Measurements from ENCODE around the gene GPX4.

The GPX4 gene

GRCh38 chr19:1084024-1084868 lies 19.5 kb upstream of the GPX4 start:
- peak; percentile 32 for DNase-seq

- DNase-seq, result no peak
Observed at GRCh38 chr19:1085053-1085658, 18.6 kb upstream of the GPX4 start.

DNA sequence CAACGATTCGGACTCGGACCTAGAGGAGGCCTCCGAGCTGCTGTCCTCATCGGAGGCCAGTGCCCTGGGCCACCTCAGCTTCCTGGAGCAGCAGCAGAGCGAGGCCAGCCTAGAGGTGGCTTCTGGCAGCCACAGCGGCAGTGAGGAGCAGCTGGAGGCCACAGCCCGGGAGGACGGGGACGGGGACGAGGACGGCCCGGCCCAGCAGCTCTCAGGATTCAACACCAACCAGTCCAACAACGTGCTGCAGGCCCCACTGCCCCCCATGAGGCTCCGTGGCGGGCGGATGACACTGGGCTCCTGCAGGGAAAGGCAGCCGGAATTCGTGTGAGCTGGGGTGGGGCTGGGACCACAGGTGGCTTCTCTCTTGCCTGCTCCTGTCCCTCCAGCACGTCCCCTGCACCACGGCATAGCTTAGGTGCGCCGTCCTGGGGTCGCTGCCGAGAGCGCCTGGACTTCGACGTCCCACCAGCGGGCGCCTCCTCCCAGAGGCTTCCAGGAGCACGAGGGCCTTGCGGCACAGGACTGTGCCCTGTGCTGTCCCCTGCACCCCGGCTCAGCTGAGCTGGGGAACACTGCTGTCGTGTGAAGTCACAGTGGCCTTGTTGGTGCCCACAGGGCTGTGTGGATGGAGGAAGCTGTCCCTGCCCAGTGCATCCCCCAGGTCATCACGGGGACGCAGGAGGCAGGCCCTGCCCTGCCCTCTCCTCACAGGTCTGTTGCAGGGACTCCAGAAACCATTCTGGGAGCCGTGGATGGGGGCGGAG lies 17.9 kb upstream of the GPX4 start:
- DNase-seq, result no peak

- no peak for DNase-seq
Observed at GRCh38 chr19:1086613-1087012, 17.2 kb upstream of the GPX4 start.

- no peak for DNase-seq
Observed at GRCh38 chr19:1087813-1088415, 15.9 kb upstream of the GPX4 start.

DNA sequence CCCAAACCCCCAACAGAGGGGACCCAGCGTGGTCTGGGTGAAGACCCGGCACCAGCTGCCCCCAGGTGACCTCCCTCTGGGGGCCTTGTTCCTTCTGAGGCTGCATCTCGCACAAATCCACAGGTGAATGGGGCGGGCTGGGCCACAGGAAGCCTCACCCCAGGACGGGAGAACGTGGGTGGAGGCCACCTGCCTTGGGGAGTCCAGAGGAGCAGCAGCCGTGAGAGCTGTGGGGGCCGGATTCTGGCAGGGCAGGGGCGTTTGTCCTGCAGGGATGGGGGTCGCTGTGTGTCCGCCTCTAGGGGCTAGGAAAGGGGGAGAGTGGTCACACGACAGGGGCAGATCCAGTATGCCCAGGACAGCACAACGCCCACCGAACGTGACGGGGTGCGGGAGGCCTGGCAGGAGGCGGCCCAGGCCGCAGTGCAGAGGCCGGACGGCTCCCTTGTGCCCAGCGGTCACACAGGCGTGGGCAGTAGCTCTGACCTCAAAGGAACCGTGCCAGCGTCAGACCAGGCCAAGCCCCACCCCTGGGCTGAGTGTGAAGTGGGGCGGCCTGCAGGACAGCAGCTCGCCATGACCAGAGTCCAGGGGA lies 15.3 kb upstream of the GPX4 start:
- DNase-seq, result no peak

DNA sequence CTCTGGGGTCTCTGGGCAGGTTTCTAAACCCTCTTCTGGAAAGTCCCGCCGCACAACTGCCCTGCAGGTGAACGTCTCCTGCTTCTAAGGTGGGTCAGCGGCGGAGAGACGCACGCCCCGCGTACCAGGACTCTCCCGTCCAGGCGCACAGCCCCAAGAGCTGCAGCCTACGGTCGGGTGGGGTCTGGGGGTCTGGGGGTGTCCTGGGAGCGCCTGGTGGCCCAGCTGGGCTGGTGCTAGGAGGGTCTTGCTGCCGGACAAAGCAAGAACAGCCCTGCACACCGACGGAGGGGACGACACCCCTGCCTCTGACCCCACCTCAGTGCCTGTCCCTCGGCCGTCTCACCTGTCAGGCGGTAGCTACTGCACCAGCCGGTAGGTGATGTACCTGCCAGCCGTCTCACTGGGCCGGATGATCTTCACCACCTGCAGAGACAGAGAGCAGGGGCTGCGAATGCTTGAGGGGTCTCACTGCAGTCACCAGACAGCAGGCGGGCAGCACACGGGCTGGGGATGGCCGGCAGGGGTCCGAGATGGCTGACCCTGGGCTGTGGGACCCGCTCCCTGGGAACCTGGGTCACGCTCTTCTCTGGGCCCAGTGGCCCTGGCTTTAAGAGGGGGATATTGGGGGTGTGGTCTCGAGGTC lies 14.5 kb upstream of the GPX4 start:
- DNase-seq, result no peak

- no peak for DNase-seq
Observed at GRCh38 chr19:1089891-1090290, 13.9 kb upstream of the GPX4 start.

- no peak for DNase-seq
Observed at GRCh38 chr19:1090731-1091543, 12.9 kb upstream of the GPX4 start.

DNA sequence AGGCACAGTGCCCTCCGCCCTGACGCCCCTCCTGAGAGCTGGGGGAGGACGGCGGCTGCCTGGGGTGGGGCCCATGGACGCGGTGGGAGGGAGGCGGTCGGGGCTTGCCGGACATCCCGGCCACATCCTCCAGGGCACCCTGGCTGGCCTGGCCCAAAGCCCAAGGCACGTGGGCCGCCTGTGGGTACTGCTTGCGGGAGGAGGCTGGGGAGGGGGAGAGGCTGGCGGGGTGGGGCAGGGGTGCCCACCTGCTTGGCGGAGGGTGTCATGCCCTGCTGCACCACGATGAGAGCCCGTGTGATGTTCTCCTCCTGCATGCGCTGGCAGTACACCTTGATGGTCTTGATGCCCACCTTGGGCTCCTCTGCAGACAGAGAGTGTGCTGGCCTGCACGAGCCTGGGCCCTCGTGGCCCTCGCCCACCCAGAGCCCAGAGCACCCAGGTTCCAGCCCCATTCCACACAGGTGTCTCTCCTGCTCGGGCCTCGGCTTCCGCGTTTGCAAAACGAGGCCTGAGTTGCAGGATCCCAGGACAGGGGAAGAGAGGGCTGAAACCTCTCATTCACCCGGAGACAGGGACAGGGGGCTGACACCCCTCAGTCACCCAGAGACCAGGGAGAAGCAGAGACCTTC lies 12.1 kb upstream of the GPX4 start:
- DNase-seq, result no peak

GRCh38 chr19:1093330-1093729 lies 10.5 kb upstream of the GPX4 start:
- no peak for DNase-seq

- no peak for DNase-seq
Observed at GRCh38 chr19:1093811-1094553, 9.8 kb upstream of the GPX4 start.

- no peak for DNase-seq
Observed at GRCh38 chr19:1094655-1094977, 9.2 kb upstream of the GPX4 start.

DNA sequence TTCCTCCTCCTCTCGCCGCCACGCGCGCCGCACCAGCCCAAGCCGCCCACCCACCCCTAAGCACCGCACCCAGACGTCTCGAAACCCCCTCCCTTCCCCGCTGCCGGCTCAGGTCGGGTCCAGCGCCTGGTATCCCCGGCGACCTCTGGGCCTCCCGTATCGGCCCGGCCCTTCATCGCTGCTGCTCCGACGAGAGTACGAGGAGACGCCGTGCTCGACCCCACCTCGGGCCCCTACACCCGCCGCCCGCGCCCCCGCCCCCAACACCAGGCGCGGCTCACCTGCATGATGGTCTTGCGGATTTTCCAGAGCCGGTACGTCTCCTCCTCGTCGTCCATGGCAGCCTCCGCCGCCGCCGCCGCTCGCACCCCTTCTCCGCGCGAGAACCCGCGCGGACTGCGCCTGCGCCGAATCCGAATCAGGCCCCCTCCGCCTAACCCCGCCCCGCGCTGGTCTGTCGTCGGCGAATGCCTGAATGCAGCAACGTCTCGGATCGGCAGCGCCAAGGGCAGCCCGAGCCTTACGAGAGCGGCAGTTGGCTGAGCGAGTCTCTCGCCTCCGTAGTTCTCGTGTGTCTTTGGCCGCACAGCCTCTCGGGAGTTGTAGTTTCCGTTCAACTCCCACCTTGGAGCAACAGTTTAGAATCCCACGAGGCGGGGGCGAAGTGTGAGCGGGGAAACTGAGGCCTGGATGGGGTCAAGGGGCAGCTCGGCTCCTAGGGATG lies 8.7 kb upstream of the GPX4 start, which contains the start of gene POLR2E:
Gene POLR2E, minus strand, starts transcription at position 398 of the 724 bp plus-strand sequence. Its CDS starts 60 bp downstream, at position 338.
- DNase-seq, result peak; percentile 98

DNA sequence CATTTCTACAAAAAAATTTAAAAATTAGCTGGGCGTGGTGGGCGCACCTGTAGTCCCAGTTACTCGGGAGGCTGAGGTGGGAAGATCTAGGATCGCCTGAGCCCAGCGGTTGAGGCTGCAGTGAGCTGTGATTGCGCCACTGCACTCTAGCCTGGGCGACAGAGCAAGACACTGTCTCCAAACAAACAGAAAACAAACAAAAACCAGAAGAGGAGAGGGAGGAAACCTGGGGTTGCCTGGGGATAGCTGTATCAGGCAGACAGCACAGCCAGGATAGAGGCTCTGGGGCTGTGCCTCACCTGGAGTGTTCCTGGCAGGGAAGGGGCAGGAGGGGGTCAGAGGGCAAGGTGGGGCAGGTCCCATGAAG lies 6.0 kb upstream of the GPX4 start:
- no peak for DNase-seq

DNA sequence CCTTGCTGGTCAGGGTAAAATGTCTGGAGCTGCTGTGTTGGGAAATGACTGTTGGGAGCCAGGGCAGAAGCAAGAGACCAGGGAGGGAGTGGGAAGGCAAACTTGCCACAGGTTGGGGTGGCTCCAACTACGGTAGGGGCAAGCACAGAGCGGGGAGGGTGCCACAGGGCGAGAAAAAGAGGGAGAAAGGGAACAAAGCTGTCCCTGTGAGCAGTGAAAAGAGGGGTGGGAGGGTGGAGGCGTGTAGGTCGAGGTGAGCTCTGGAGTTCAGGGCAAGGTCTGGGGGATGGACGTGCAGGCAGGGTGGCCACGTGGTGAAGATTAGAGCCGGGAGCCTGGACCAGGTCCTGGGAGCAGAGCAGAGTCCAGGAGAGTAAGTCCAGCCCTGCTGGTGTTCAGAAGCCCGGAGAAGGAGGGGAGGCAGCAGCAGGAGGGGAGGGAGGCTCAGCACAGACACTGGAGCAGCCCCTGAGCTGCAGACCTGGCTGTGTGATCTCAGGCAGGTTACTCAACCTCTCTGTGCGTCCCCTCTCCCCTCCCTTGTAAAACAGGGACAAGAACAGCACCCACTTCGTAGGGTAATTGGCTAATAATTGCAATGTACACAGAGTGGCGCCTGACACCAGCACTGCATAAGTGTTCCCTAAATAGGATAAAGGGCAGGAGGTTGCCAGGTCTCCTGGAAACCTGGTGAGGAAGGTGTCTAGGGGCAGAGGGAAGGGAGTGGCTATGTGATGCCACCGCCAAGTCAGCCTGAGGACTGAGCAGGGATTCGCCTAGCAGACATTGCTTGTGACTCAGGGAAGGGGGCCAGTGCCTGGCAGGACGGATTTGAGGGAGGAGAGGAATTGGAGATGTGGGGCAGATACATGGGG lies 5.4 kb upstream of the GPX4 start:
- DNase-seq, result no peak

- no peak for DNase-seq
Observed at GRCh38 chr19:1101337-1101698, 2.5 kb upstream of the GPX4 start.

DNA sequence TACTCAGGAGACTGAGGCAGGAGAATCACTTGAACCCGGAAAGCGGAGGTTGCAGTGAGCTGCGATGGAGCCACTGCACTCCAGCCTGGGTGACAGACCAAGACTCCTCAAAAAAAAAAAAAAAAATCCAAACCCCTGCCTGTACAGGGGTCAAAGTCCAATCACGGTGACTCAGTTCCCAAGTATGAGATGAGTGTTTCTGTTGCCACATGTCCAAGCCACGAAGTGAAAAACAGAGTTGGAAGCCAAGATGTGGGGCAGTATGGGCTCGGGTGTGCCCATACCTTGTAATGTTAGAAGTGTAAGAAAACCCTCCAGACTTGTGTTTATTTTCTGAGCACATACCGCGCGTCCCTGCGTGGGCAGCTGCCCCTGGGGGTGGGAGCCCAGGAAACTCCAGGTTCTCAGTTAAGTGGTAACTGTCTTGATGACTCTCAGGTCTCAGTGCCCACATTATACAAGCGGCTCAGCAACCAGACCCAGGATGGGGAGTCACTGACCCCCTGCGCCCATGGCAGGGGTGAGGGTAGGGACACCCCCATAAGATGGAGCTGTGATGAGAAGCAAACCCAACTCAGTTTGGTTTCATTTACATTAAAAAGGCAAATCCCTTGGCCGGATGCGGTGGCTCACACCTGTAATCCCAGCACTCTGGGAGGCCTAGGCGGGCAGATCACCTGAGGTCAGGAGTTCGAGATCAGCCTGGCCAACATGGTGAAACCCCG lies 1.2 kb upstream of the GPX4 start:
- DNase-seq, result peak; percentile 65
